GM18868 (cell line): Measurements from ENCODE around the gene POLA2.

Experiments used
- ATAC-seq: cut with Tn5 transposase; IDR thresholded peaks from one replicate; pipeline ENCODE4 v1.9.1; 2021; ENCODE audit warnings: mild to moderate bottlenecking, moderate library complexity; ENCODE audit not compliant: unreplicated experiment

The POLA2 gene

GRCh38 chr11:65279741-65280440 is 18.1 kb downstream of the POLA2 start:
- no peak for ATAC-seq

- no peak for ATAC-seq
Observed at GRCh38 chr11:65280646-65281045, 18.9 kb downstream of the POLA2 start.

GRCh38 chr11:65286686-65287085 is 24.9 kb downstream of the POLA2 start:
- no peak for ATAC-seq

- ATAC-seq, result no peak
Observed at GRCh38 chr11:65287601-65288000, 25.8 kb downstream of the POLA2 start.

GRCh38 chr11:65288706-65289536 is 27.2 kb downstream of the POLA2 start:
- no peak for ATAC-seq

- peak; percentile 85 for ATAC-seq
Observed at GRCh38 chr11:65290448-65291165, 28.8 kb downstream of the POLA2 start.

- no peak for ATAC-seq
Observed at GRCh38 chr11:65291613-65292012, 29.9 kb downstream of the POLA2 start.

- ATAC-seq, result no peak
Observed at GRCh38 chr11:65292890-65293289, 31.1 kb downstream of the POLA2 start.

GRCh38 chr11:65293909-65294381 is 32.2 kb downstream of the POLA2 start:
- ATAC-seq, result no peak

GRCh38 chr11:65295001-65295400 is 33.2 kb downstream of the POLA2 start:
- no peak for ATAC-seq

- no peak for ATAC-seq
Observed at GRCh38 chr11:65295571-65296341, 34.0 kb downstream of the POLA2 start.

GRCh38 chr11:65297026-65297672 is 35.4 kb downstream of the POLA2 start:
- ATAC-seq, result no peak

- ATAC-seq, result no peak
Observed at GRCh38 chr11:65298131-65298535, 36.4 kb downstream of the POLA2 start.

- ATAC-seq, result no peak
Observed at GRCh38 chr11:65298655-65299179, 37.0 kb downstream of the POLA2 start.

GRCh38 chr11:65300621-65301275 is 39.0 kb downstream of the POLA2 start:
- no peak for ATAC-seq

GRCh38 chr11:65301491-65302329 is 39.9 kb downstream of the POLA2 start:
- ATAC-seq, result no peak

GRCh38 chr11:65303555-65303954 is 41.8 kb downstream of the POLA2 start:
- ATAC-seq, result no peak

GRCh38 chr11:65304110-65304509 is 42.3 kb downstream of the POLA2 start:
- no peak for ATAC-seq

- no peak for ATAC-seq
Observed at GRCh38 chr11:65304613-65305012, 42.9 kb downstream of the POLA2 start.
